GM06990 (cell line): ENCODE results near the gene SMIM44.

Source experiments
- DNase-seq: peaks from one replicate; pipeline ENCODE4 v3.0.0-alpha.2; 2011; ENCODE audit not compliant: insufficient read length; ENCODE audit errors: extremely low read depth
- H3K27me3 ChIP-seq: replicated peaks from 2 replicates; pipeline ENCODE4 v1.6.0; 2011; ENCODE audit warnings: low read length; ENCODE audit not compliant: control insufficient read depth, insufficient read depth
- H3K36me3 ChIP-seq: 2 replicates; pipeline ENCODE4 v1.5.1; 2011; ENCODE audit warnings: low read length; ENCODE audit not compliant: control insufficient read depth, insufficient read depth
- H3K4me3 ChIP-seq: replicated peaks from 2 replicates; pipeline ENCODE4 v1.5.1; 2011; ENCODE audit warnings: low read depth, mild to moderate bottlenecking, control low read depth, low read length
- TF ChIP-seq, protein P1 (sequence below): IDR thresholded peaks from 2 replicates; pipeline ENCODE4 v1.5.1; 2011; ENCODE audit warnings: low read length, control low read depth, mild to moderate bottlenecking, inconsistent platforms; ENCODE audit not compliant: insufficient read depth, poor library complexity, severe bottlenecking

Gene SMIM44

DNA sequence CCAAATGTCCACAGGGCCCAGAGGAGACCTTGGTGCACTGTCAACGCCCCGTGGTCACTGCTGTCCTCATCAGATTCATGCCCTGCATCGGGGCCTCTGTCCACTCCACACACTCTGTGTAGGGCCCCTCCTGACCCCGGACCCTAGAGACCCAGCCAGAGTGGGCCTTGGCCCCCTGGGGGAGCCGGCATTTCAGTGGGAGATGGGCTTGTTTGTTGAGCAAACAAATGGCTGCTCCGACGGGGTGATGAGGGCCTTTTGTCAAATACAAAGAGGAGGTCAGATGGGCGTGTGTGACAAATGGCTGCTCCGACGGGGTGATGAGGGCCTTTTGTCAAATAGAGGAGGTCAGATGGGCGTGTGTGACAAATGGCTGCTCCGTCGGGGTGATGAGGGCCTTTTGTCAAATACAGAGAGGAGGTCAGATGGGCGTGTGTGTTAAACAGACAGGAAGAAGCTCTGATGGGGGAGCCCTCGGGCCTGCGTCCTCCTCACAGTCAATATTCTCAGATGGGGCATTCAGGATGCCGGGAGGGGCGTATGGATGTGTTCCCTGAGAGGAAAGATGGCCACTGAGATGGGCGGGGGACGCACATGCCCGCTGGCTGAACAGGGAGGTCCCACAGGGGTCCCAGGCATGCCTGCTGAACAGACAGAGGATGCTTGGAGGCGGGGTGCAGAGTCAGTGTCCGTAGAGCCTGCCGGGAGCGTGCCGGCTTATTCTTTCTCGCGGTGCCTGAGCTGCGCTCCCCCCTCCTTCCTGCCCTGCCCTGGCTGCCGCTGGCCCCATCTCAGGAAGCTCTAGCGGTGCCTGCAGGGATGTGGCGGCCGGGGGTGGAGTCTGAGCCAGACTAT is 39.2 kb downstream of the SMIM44 start:
- Histone ChIP-seq H3K36me3 (peaks cover 7% of the 10 kb centered on the region), H3K4me3 (no peak overlapping the region), H3K27me3 (no peaks in the 10 kb centered on the region)
- no peak for DNase-seq
- TF ChIP-seq, protein P1, sequence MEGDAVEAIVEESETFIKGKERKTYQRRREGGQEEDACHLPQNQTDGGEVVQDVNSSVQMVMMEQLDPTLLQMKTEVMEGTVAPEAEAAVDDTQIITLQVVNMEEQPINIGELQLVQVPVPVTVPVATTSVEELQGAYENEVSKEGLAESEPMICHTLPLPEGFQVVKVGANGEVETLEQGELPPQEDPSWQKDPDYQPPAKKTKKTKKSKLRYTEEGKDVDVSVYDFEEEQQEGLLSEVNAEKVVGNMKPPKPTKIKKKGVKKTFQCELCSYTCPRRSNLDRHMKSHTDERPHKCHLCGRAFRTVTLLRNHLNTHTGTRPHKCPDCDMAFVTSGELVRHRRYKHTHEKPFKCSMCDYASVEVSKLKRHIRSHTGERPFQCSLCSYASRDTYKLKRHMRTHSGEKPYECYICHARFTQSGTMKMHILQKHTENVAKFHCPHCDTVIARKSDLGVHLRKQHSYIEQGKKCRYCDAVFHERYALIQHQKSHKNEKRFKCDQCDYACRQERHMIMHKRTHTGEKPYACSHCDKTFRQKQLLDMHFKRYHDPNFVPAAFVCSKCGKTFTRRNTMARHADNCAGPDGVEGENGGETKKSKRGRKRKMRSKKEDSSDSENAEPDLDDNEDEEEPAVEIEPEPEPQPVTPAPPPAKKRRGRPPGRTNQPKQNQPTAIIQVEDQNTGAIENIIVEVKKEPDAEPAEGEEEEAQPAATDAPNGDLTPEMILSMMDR = no peak

DNA sequence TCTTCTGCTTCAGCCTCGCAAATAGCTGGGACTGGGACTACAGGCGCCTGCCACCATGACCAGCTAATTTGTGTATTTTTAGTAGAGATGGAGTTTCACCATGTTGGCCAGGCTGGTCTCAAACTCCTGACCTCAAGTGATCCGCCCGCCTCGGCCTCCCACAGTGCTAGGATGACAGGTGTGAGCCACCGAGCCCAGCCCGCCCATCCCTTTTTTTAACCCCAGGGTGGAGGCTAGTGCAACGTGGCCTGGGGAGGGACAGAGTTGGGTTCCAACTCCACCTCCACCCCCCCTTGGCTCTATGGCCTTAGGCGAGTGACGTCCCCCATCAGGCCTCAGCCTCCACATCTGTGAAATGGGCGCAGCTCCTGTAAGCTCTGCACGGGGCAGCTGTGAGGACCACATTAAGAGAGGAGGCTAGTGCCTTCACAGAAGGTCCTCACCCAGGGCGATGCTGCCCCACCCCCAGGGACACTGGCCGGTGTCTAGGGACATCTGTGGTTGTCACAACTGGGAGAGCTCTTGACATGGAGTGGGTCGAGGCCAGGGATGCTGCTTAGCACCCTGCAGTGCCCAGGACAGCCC is 40.7 kb downstream of the SMIM44 start:
- Histone ChIP-seq H3K36me3 (peaks cover 6% of the 10 kb centered on the region), H3K27me3 (no peaks in the 10 kb centered on the region), H3K4me3 (no peak overlapping the region)
- no peak for DNase-seq
- TF ChIP-seq, protein P1 = no peak

DNA sequence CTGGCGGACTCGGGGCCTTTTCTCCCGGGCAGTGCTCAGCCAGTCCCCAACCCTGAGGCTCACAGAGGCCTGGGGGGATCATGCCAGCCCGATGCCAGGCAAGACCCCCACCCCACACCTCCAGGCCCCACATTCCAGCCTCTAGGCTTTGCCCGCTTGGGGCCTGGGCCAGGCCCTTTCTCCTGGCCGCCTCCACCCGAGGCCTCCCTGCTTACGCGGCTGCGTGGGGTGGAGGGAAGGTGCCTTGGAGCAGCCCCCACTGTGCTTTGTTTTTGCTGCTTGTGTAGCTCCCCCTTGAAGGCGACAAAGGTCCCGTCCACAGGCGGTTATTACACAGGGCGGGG is 41.3 kb downstream of the SMIM44 start:
- TF ChIP-seq, protein P1 = no peak
- Histone ChIP-seq H3K27me3 (no peaks in the 10 kb centered on the region), H3K36me3 (peaks cover 6% of the 10 kb centered on the region), H3K4me3 (no peak overlapping the region)
- no peak for DNase-seq

DNA sequence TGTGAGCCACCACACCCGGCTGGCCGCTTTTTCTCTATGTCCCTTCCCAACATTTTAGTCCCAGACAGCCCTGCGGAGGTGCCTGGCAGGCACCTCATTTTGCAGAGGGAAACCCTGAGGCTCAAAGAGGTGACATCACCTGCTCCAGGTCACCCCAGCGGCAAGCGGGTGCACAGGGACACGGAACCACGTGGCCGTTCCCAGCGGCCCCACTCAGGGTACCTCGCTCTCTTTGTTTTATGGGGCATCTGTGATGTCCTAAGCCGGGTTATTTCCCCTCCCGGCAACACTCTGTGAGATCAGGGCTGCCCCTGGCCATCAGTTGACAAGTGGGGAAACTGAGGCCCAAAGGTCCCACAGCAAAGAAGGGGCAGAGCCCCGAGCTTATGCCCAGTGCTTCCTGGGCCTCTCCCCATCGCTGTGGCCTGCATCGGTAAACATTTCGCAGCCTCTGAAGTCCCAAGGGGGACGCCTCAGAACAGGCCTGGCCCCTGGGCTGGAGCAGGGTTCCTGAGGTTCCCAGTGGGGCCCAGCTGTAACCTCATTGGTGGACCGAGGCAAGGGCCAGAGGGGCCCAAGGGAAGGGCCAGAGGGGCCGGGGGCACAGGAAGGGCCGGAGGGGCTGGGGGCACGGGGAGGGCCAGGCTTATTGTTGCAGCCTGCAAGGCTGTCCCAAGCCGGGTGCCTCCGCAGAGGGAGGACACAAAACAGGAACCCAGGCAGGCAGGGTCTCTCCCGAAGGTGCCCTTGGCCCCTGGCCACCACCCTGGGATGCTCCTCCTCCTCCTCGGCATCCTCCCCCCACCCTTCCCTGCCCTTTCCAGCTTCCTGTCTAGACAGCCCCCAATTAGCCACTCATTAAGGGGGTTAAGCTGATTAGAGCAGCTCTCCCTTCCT is 41.9 kb downstream of the SMIM44 start:
- DNase-seq = no peak
- H3K27me3 ChIP-seq = no peaks in the 10 kb centered on the region
- no peak overlapping the region for H3K4me3 ChIP-seq
- TF ChIP-seq, protein P1 = no peak
- peaks cover 9% of the 10 kb centered on the region for H3K36me3 ChIP-seq

DNA sequence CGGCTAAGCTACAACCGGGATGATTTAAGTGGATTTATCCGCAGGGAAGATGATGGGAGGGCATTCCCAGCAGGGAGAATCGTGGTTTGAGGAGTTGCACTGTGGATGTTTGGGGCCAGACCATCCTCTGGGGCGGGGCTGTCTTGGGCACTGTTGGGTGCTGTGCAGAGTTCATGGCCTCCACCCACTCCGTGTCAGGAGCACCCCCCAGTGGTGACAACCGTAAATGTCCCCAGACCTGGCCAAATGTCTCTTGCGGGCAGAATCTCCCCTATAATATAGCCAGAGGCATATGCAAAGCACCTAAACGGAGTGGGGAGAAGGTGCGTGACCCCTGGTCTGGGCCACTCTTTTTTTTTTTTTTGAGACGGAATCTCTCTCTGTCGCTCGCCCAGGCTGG is 43.2 kb downstream of the SMIM44 start:
- H3K36me3 ChIP-seq = peaks cover 7% of the 10 kb centered on the region
- H3K4me3 ChIP-seq = no peak overlapping the region
- TF ChIP-seq, protein P1 = peak; percentile 70
- DNase-seq = peak; percentile 46
- H3K27me3 ChIP-seq = no peaks in the 10 kb centered on the region
